NCI-H2227 (cell line): ENCODE results near the gene DTL.
"Not testable (repeated sequence)": the region's sequence is repeated elsewhere in the genome, so short reads cannot be mapped to it uniquely, and the experiment has no call there.

Source experiments
- DNase-seq: peaks from one replicate; lab custom pipeline; 2025; ENCODE audit not compliant: unreplicated experiment; lab: John Stamatoyannopoulos, UW

DTL gene

GRCh38 chr1:212035123-212035834 is at the start of gene DTL, which contains the start of gene INTS7:
Gene DTL (plus strand): TSS chr1:212035748. CDS start chr1:212035891, 143 bp downstream.
Gene INTS7 (minus strand): TSS chr1:212035557. CDS start chr1:212035437, 120 bp downstream.
- DNase-seq = peak; percentile 100

- DNase-seq = no peak
Measured at GRCh38 chr1:211986628-211987254, 48.8 kb upstream of the DTL start.

GRCh38 chr1:211991695-211992094 is 43.9 kb upstream of the DTL start:
- no peak for DNase-seq

- DNase-seq = not testable (repeated sequence)
Measured at GRCh38 chr1:211997426-211997825, 38.1 kb upstream of the DTL start.

- no peak for DNase-seq
Measured at GRCh38 chr1:212002536-212002935, 33.0 kb upstream of the DTL start.

DNA sequence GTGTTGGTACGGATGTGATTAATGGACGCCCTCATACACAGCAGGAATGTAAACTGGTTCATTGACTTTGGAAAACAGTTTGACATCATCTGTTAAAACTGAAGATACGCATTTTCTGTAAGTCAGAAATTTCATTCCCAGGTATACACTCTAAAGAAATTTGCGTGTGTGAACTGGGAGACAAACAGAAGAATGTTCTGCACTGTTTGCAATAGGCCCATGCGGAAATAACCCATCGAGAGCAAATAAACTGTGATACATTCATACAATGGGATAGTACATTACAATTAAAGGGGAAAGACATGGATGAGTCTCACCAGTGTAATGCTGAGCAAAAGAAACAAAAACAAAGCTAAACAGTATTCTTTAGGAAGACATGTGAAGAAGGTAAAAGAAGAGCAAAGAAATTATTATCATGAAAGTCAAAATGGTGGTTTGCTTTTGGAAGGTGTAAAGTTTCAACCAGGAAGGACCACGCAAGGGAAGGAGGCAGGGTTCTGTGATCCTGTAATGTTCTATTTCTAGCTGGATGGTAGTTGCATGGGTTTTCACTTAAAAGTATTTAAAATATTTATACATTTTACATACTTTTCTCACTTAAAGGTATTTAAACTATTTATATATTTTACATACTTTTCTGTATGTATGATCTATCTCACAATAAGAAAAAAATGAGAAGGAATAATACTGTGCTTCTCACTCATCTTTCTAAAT is 30.5 kb upstream of the DTL start:
- DNase-seq = no peak

GRCh38 chr1:212007178-212007577 is 28.4 kb upstream of the DTL start:
- DNase-seq = no peak

DNA sequence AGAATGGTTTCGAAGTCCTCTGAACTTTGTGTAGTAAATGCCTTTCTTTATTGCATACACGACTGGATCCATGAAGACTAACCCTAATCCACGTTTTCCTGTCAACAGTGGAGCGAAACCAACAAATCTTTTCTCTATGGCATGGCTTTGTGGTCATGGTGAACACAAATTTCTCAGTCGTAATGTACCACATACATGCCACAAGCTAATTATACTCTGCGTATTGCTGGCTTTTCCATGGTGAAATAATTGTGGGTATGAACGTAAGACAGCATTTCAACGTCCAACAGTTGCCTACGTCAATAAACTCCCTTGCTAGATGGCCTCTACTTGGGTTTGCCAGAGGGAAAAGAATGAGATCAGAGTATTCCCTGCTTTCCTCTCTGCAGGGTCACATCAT is 27.7 kb upstream of the DTL start:
- DNase-seq = no peak

- DNase-seq = no peak
Measured at GRCh38 chr1:212009561-212009960, 26.0 kb upstream of the DTL start.

- no peak for DNase-seq
Measured at GRCh38 chr1:212010004-212010403, 25.5 kb upstream of the DTL start.

DNA sequence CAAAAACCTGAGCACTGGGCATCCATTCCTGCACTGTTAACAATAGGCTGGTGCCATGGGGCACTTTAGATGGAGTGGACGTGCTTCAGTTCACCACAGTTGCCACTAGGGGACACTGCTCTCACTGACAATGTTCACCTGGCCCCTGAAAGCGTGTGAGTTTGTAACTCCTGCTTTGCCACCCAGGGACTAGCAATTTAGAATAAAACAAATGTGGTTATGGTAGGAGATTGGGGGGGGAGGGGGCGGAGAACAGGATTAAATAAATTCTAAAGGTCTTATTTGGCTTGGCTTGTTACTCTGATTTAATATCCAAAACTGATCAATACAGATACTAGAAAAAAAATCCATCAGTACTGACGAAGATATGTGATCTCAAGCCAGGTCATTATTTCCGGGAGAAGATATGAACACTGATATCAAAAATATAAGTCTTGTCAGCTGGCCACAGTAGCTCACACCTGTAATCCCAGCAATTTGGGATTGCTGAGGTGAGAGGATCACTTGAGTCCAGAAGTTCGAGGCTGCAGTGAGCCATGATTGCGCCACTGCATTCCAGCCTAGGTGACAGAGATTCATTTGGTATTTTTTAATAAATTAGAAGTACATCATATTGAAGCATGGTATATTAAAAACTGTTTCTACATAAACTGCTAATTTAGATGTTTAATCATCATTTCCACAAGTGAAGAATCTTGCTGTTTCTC is 23.4 kb upstream of the DTL start:
- DNase-seq = peak; percentile 73

- no peak for DNase-seq
Measured at GRCh38 chr1:212013672-212014071, 21.9 kb upstream of the DTL start.

DNA sequence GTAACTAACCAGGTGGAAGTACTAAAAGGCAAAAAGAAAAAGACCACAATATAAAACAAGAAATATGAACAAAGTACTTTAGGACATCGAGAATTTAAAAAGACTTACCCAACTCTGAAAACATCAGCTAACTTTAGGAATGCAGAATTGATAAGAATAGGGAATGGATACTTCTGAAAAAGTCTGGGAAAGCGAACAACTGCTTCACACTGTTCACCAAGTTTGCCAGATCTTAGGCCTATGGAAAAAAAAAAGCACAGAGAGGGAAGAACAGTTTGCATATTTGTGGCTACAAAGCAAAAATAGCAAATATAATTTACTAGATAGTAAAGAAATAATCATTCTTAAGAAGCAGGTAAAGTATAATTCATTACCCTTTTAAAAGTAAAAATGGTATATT is 14.6 kb upstream of the DTL start:
- no peak for DNase-seq

DNA sequence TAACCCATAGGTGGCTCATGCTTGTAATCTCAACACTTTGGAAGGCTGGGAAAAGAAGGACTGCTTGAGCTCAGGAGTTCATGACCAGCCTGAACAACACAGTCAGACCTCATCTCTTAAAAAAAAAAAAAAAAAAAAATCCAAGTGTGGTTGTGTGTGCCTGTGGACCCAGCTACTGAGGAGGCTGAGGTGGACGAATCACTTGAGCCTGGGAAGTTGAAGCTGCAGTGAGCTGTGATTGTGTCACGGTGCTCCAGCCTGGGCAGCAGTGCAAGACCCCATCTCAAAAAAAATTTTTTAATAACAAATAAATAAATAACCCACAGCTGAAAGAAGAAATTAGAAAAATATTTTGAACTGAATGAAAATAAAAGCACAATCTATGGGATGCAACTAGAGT is 14.0 kb upstream of the DTL start:
- DNase-seq = no peak

DNA sequence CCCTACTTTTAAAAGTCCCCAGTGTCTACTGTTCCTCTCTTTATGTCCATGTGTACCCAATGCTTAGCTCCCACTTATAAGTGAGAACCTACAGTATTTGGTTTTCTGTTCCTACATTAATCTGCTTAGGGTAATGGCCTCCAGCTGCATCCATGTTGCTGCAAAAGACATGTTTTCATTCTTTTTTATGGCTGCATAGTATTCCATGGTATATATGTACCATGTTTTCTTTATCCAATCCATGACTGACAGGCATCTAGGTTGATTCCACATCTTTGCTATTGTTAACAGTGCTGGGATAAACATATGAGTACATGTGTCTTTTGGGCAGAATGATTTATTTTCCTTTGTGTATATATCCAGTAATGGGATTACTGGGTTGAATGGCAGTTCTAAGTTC is 12.6 kb upstream of the DTL start:
- not testable (repeated sequence) for DNase-seq

GRCh38 chr1:212024469-212025149 is 10.9 kb upstream of the DTL start:
- DNase-seq = no peak

DNA sequence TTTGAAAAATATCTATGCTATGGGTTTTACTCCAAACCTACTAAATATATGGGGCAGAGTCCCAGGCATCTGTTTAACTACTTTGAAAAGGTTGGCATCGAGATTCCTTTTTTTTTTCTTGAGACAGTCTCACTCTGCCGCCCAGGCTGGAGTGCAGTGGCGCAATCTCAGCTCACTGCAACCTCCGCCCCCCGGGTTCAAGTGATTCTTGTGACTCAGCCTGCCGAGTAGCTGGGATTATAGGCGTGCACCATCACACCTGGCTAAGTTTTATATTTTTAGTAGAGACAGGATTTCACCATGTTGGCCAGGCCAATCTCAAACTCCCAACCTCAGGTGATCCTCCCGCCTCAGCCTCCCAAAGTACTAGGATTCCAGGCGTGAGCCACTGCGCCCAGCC is 7.8 kb upstream of the DTL start:
- DNase-seq = not testable (repeated sequence)

DNA sequence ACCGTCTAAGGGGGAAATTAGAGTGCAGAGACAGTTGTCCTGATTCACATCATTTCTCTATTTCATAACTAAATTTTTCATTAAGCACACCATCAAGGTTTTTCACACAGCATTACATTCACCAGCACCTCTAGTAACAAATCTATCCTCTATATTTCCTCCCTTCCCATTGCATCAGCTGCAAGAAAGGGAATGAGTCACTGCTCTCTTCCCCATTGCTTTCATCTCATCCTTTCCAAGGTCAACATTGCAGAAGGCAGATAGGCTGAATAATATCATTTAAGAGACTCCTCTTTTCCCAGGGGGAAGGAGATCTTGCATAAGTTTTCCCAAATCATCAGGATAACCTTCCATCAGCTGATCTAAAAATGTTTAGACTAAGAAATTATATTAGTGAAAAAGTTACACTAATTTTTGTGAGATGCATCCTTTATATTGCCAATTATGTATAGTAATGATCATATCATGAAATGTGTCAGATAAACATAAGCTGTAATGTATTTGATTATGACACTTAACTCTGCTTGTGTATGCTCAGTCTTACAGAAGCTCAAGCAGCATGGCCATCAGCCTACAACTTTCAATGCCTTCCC is 4.5 kb upstream of the DTL start:
- DNase-seq = no peak

DNA sequence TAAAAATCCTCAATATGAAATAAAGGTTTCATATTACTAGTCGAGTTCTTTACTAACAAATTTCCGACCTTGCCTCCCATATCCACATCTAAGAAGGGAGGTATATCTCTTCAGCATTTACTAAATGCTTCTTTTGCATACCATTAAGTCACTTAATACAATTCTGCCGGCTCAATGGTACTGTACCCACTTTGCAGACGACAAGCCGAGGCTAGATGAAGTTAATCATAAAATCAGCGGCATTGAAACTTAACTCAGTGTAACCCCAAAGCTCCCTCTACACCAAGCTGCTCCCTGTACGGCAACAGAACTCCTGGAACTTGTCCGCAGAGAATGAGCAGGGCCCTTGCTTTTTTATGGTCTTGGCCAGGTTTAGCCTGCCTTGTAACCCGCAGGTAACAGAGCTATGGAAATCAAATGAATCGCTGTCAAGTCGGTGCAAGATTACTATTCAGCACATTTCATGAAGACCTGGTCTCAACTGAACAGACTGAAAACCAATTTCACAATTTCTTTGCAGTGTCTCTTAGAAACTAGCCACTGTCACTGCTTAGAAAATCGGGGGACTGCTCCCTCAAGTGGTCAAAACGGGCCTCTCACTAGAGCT is 929 bp upstream of the DTL start:
- no peak for DNase-seq
